HCT116 (cell line): ENCODE data around the gene PGM2. TPM values are rescaled to one million over a fixed set of nuclear protein-coding genes. Genes with fewer than 3 reads are reported as not detected.
"Not testable (repeated sequence)": the region's sequence is repeated elsewhere in the genome, so short reads cannot be mapped to it uniquely, and the experiment has no call there.

ENCODE experiments used
- ATAC-seq: fragments of 200-7000 bp; cut with Tn5 transposase; 2 replicates; pipeline ENCODE4 v1.9.1; 2020; ENCODE audit warnings: mild to moderate bottlenecking, moderate library complexity
- BruUV-seq: library from RNA; stranded (reverse); fragments of 400-500 nt; replicated peaks from 2 replicates; lab custom pipeline; 2021; lab: Mats Ljungman, UMichigan
- CTCF ChIA-PET: fragments of 300-600 bp; sonication (Branson Sonifier 250); formaldehyde crosslinking; loops from one replicate; lab custom pipeline; 2021; ENCODE audit warnings: antibody characterized with exemption; lab: Charles Lee
- POLR2A ChIA-PET: fragments of 300-600, 350-600 bp; sonication (Branson Sonifier 250); formaldehyde crosslinking; loops from one replicate; lab custom pipeline; 2021; ENCODE audit warnings: antibody characterized with exemption; lab: Charles Lee
- RAD21 ChIA-PET, 2 experiments: fragments of 300-600 bp; sonication (Branson Sonifier 250); formaldehyde crosslinking; loops; one replicate each; lab custom pipeline; 2023; ENCODE audit warnings: low total read pairs in 2 of 2; ENCODE audit not compliant: uncharacterized antibody in 2 of 2, unreplicated experiment in 2 of 2, low non-redundant PET in 1 of 2; lab: Charles Lee
- DNase-seq: peaks from one replicate; pipeline ENCODE4 v3.0.0-alpha.2; 2010; ENCODE audit warnings: low read depth, low spot score
- H2AFZ ChIP-seq: fragments of 200-600 bp; shearing (Covaris generic), sonication (generic); 2 replicates; pipeline ENCODE4 v1.6.1; 2017; ENCODE audit warnings: low read depth, mixed run types, mixed read lengths, antibody characterized with exemption, low read length; ENCODE audit not compliant: poor library complexity, severe bottlenecking
- H3K27ac ChIP-seq: 2 replicates; pipeline ENCODE4 v1.5.1; 2012; ENCODE audit warnings: low read depth, low read length
- H3K27me3 ChIP-seq: fragments of 200-600 bp; sonication (generic); 2 replicates; pipeline ENCODE4 v1.6.1; 2016; ENCODE audit warnings: mixed run types, low read length, mixed read lengths; ENCODE audit not compliant: insufficient read depth
- H3K36me3 ChIP-seq, 2 experiments: fragments of 200-500 bp in 1 of 2; fragments of 200-600 bp in 1 of 2; sonication (Bioruptor generic) in 1 of 2; sonication (generic) in 1 of 2; 2 replicates each; pipeline versions ENCODE4 v1.5.1 to v1.6.1; 2014 to 2016; ENCODE audit warnings: low read length in 2 of 2, inconsistent platforms in 1 of 2, mixed read lengths in 1 of 2, mixed run types in 1 of 2; ENCODE audit not compliant: insufficient read depth in 2 of 2, control insufficient read depth in 1 of 2
- H3K4me1 ChIP-seq, 2 experiments: fragments of 200-600 bp in 1 of 2; sonication (generic) in 1 of 2; 2 replicates each; pipeline versions ENCODE4 v1.5.1 to v1.6.1; 2012 to 2017; ENCODE audit warnings: low read length in 2 of 2, inconsistent platforms in 1 of 2, mild to moderate bottlenecking in 1 of 2, mixed read lengths in 1 of 2, mixed run types in 1 of 2, moderate library complexity in 1 of 2; ENCODE audit not compliant: insufficient read depth in 2 of 2, control insufficient read depth in 1 of 2
- H3K4me2 ChIP-seq: fragments of 200-600 bp; sonication (generic); 2 replicates; pipeline ENCODE4 v1.6.1; 2017; ENCODE audit warnings: mixed run types, low read length, mixed read lengths
- H3K4me3 ChIP-seq, 2 experiments: fragments of 200-600 bp in 1 of 2; sonication (generic) in 1 of 2; replicated peaks in 1 of 2; 2 replicates each; pipeline ENCODE4 v1.5.1; 2011 to 2016; ENCODE audit warnings: low read length in 2 of 2, control low read depth in 1 of 2, low read depth in 1 of 2, mild to moderate bottlenecking in 1 of 2, mixed read lengths in 1 of 2, mixed run types in 1 of 2
- H3K79me2 ChIP-seq: fragments of 200-600 bp; sonication (generic); 2 replicates; pipeline ENCODE4 v1.6.1; 2017; ENCODE audit warnings: mild to moderate bottlenecking, mixed run types, low read length, moderate library complexity, mixed read lengths; ENCODE audit not compliant: insufficient read depth
- H3K9ac ChIP-seq: fragments of 200-600 bp; sonication (generic); 2 replicates; pipeline ENCODE4 v1.6.1; 2016; ENCODE audit warnings: low read length, mixed read lengths
- H3K9me2 ChIP-seq: fragments of 200-600 bp; sonication (generic), shearing (Covaris generic); 2 replicates; pipeline ENCODE4 v1.6.1; 2017; ENCODE audit warnings: mixed run types, mild to moderate bottlenecking, moderate library complexity; ENCODE audit not compliant: insufficient read depth
- H3K9me3 ChIP-seq, 2 experiments: fragments of 200-500 bp in 1 of 2; fragments of 200-600 bp in 1 of 2; sonication (Bioruptor generic) in 1 of 2; sonication (generic) in 1 of 2; 2 replicates each; pipeline ENCODE4 v1.6.1; 2014 to 2017; ENCODE audit warnings: low read length in 2 of 2, mixed read lengths in 2 of 2, inconsistent platforms in 1 of 2, low read depth in 1 of 2, mild to moderate bottlenecking in 1 of 2, mixed run types in 1 of 2, moderate library complexity in 1 of 2; ENCODE audit not compliant: control insufficient read depth in 1 of 2, insufficient read depth in 1 of 2
- H4K20me1 ChIP-seq: fragments of 200-600 bp; sonication (generic), shearing (Covaris generic); 2 replicates; pipeline ENCODE4 v1.6.1; 2017; ENCODE audit warnings: mixed run types, mild to moderate bottlenecking, moderate library complexity; ENCODE audit not compliant: insufficient read depth
- CBX3 ChIP-seq: IDR thresholded peaks from 2 replicates; pipeline ENCODE4 v1.6.1; 2012; ENCODE audit warnings: low read depth
- ELF1 ChIP-seq: IDR thresholded peaks from 2 replicates; pipeline ENCODE4 v1.6.1; 2012; ENCODE audit warnings: low read depth, borderline replicate concordance
- EZH2 ChIP-seq: fragments of 200-600 bp; sonication (generic); IDR thresholded peaks from 2 replicates; pipeline ENCODE4 v1.6.1; 2017; ENCODE audit warnings: antibody characterized with exemption, mixed run types
- MAX ChIP-seq: IDR thresholded peaks from 2 replicates; pipeline ENCODE4 v1.6.1; 2012
- POLR2AphosphoS5 ChIP-seq: IDR thresholded peaks from 2 replicates; pipeline ENCODE4 v1.6.1; 2011; ENCODE audit warnings: mild to moderate bottlenecking, low read depth, low read length, moderate library complexity
- RAD21 ChIP-seq: IDR thresholded peaks from 2 replicates; pipeline ENCODE4 v1.6.1; 2012; ENCODE audit warnings: low read depth, mild to moderate bottlenecking
- REST ChIP-seq: IDR thresholded peaks from 2 replicates; pipeline ENCODE4 v1.6.1; 2012; ENCODE audit warnings: low read depth
- ZBTB33 ChIP-seq: IDR thresholded peaks from 2 replicates; pipeline ENCODE4 v1.6.1; 2011; ENCODE audit warnings: mild to moderate bottlenecking, low read length, moderate library complexity; ENCODE audit not compliant: insufficient replicate concordance; ENCODE audit errors: extremely low read depth
- intact Hi-C: fragments of 100-400 bp; cut with micrococcal nuclease; formaldehyde crosslinking; loops from 2 replicates; pipeline ENCODE4 v1.10.0; 2022
- total RNA-seq: library from RNA; stranded (reverse); gene quantifications from one replicate; pipeline ENCODE4 v1.2.1, GENCODE V29; 2021; ENCODE audit not compliant: unreplicated experiment

PGM2 gene
- total RNA-seq, 1 experiment from 2014 or later: 48.6 TPM

- DNase-seq, CTCF ChIA-PET: not testable (repeated sequence)
- intact Hi-C loops: loop anchor here (10.0 kb wide), 1 partner anchor 154 kb away; no protein-coding TSS in a partner anchor
These were observed 6.0 kb upstream of the PGM2 start for GRCh38 chr4:37820458-37820857.

GRCh38 chr4:37821953-37822605, 4.4 kb upstream of the PGM2 start:
- H3K4me1 ChIP-seq: peaks cover 2 to 5% of the 10 kb centered on the region in 2 experiments; a peak in 1 of 4 replicates
- H3K79me2 ChIP-seq: peaks cover 4% of the 10 kb centered on the region
- H3K4me3 ChIP-seq: no peak overlapping the region
- H3K27ac ChIP-seq: no peak overlapping the region
- ATAC-seq: no peak
- RAD21 ChIA-PET: no interaction called here
- no peaks in the 10 kb centered on the region for H3K9me3 ChIP-seq
- BruUV-seq: no TSS peak
- H3K36me3 ChIP-seq: no peaks in the 10 kb centered on the region
- intact Hi-C loops: loop anchor here (10.0 kb wide), 1 partner anchor 153 kb away; no protein-coding TSS in a partner anchor
- no peak overlapping the region for H2AFZ ChIP-seq
- H3K27me3 ChIP-seq: no peaks in the 10 kb centered on the region
- no peaks in the 10 kb centered on the region for H4K20me1 ChIP-seq
- no peak for DNase-seq
- H3K4me2 ChIP-seq: no peak overlapping the region
- no peak overlapping the region for H3K9ac ChIP-seq
- POLR2A ChIA-PET: no interaction called here
- no peaks in the 10 kb centered on the region for H3K9me2 ChIP-seq
- TF ChIP-seq ZBTB33 (no peak), REST (no peak), ELF1 (no peak), RAD21 (no peak), EZH2 (no peak), CBX3 (no peak), POLR2AphosphoS5 (no peak), MAX (no peak)
- CTCF ChIA-PET: no interaction called here

More at GRCh38 chr4:37820458-37820857, 6.0 kb upstream of the PGM2 start:
- H3K27me3 ChIP-seq, H3K4me1 ChIP-seq, H3K9me2 ChIP-seq, H4K20me1 ChIP-seq, H2AFZ ChIP-seq, H3K9ac ChIP-seq, H3K4me2 ChIP-seq, RAD21 ChIA-PET, H3K36me3 ChIP-seq, H3K79me2 ChIP-seq, POLR2A ChIA-PET, BruUV-seq, H3K9me3 ChIP-seq, ATAC-seq, H3K4me3 ChIP-seq, H3K27ac ChIP-seq: not testable (repeated sequence)
